EH (cell line): ENCODE measurements around the gene MGST2.

ENCODE experiments used
- DNase-seq: peaks from one replicate; pipeline ENCODE4 v3.0.0-alpha.2; 2015; ENCODE audit warnings: low read depth

MGST2 gene

GRCh38 chr4:139738846-139739613, 73.4 kb downstream of the MGST2 start:
- no peak for DNase-seq

DNA sequence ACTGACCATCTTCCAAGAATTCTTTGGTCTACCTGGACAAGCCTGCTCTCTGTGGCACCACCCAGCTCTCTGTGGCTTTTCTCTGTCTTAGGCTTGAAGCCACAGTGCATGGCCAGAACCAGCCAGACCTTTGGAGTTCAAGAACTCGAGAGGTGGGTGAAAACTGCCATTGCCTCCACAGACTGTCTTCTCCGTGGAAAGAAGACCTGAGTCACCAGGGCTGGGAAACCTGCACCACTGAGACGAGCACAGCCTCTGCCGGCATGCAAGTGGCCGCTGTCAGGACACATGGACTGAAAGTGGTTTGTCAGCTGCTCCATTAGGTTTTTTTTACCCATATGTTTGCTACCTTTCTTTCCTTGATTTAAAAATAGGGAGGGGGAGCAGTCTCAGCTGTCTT, 74.5 kb downstream of the MGST2 start:
- no peak for DNase-seq

DNA sequence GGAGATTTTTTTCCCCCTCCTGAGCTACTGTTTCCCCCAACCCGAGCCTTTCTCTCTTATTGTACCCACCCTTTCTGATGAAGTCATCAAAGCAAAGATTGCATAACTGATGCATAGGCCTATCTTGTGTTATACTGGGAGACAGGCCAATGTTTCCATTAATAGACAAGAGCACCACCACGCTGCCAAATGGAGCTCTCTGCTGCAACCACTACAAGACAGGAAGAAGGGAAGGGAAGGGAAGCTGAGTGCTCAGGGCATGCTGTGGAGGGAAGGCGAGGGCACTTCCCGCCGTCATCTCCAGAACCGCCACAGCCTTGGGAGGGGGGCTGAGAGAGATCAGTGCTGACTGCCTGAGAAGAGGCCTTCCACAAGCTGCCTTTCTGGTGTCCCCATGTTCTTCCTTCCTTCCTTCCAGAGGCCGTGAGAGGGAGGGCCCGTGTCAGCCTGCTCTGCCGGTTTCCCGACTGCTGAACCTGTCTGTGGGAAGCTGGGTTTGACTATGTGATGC, 75.0 kb downstream of the MGST2 start:
- DNase-seq, result peak; percentile 90

DNA sequence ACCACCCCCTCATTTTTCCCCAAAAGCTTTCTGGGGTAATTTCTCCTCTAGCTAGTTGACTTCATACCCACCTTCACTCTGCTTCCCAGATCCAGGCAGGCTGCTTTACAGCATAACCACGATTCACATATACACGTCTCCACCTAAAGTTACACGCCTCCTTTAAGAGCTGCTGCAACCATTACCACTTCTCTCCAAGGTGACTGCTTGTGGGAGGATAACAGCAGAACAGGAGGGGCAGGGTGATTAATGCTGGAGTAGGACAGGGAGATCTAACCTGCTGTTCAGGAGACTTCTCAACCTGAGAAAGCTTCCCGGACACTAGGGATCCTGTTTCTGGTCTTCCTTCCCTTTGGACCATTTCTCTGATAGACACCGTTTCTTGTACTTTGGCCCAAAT, 77.4 kb downstream of the MGST2 start:
- DNase-seq, result no peak

DNA sequence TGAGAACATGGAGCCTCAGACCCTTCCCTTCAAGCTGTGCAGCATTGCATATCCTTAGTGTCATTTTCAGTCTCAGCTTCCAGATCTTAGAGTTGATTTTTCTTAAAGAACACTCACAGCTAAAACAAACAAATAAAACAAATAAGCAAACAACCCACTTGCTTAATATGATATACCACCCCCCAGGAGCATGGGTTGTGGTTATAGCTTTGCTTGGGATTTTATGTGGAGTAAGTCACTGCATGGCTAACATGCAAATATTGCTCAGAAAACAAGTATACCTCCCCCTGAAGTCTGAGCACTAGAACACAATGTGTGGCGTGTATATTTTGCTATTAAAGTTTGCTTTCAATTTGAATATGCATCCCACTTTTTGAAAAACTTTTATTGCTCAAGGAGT, 78.6 kb downstream of the MGST2 start:
- no peak for DNase-seq

DNA sequence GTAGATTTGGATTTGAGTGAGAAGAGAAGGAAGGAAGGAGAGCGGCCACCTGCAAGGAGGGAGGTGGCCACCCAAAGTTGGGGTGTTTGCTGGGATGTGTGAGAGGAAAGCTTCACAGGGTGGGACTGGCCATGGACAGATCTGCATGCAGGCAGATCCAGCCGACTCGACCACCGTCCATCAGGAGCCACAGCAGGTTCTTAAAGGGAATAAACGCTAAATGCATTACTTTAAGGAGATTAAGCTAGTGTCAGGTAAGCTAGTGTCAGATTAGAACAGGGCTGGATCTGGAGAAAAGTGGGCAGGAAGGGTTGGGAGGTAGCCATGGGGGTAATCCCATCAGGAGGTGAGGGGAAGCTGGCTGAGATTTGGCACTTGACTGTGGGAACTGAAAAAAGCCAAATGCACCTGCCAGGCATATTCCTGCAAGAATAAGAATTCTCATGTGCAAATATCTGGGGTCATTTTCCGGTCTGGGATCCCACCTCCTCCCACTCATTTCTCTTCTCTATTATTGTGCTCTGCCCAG, 79.6 kb downstream of the MGST2 start:
- no peak for DNase-seq

- DNase-seq, result no peak
These were observed 81.0 kb downstream of the MGST2 start for GRCh38 chr4:139746431-139747171.

- no peak for DNase-seq
These were observed 83.7 kb downstream of the MGST2 start for GRCh38 chr4:139749338-139749737.

GRCh38 chr4:139749835-139750498, 84.3 kb downstream of the MGST2 start:
- DNase-seq, result no peak

- DNase-seq, result no peak
These were observed 88.1 kb downstream of the MGST2 start for GRCh38 chr4:139753686-139754085.
